ENCODE results near the gene MANEAL. TPM values are rescaled to one million over a fixed set of nuclear protein-coding genes. Genes with fewer than 3 reads are reported as not detected.

Gene MANEAL
- total RNA-seq, 2 donors from 2014 or later = 1.8 TPM

DNA sequence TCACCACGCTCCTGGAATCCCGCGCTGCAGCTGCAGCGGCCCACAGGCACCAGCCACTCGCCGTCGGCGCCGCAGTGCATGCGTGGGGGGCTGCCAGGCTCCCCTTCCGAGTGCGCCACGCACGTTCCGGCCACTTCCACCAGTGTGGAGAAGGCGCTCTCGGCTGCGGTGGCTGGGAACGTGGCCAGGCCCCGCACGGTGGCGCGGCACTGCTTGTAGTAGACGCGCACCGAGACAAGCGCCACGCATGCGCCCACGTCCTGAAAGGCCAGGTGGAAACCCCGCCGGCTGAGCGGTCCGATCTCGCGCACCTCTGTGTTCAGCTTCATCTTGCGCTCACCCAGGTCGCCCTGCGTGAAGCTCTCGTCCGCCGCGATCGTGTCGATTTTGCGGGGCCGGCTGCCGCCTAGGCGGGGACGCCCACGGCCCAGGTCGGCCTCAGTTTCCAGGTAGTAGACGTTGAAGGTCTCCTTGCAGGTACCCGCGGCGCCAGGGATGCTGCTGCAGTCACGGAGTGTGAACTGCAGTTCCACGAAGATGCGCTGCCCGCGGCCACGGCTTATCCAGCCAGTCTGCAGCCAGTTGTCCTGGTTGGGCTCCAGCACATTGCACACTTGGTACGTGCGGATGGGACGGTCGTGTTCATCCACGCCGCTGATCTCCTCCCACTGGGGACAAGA, 32.1 kb upstream of the MANEAL start:
- no peak overlapping the region for H3K27ac ChIP-seq
- no peaks in the 10 kb centered on the region for H3K36me3 ChIP-seq
- H3K4me1 ChIP-seq (ENCODE audit: control insufficient read depth in 1 of 2, low read depth in 2 of 2) = no peaks in the 10 kb centered on the region
- DNase-seq (ENCODE audit: low spot score) = no peak
- H3K27me3 ChIP-seq (replicated peaks; ENCODE audit: insufficient read depth) = peaks cover 4% of the 10 kb centered on the region
- ATAC-seq (ENCODE audit: insufficient number of reproducible peaks, low FRiP score, low read depth) = no peak
- TF ChIP-seq, protein P1, sequence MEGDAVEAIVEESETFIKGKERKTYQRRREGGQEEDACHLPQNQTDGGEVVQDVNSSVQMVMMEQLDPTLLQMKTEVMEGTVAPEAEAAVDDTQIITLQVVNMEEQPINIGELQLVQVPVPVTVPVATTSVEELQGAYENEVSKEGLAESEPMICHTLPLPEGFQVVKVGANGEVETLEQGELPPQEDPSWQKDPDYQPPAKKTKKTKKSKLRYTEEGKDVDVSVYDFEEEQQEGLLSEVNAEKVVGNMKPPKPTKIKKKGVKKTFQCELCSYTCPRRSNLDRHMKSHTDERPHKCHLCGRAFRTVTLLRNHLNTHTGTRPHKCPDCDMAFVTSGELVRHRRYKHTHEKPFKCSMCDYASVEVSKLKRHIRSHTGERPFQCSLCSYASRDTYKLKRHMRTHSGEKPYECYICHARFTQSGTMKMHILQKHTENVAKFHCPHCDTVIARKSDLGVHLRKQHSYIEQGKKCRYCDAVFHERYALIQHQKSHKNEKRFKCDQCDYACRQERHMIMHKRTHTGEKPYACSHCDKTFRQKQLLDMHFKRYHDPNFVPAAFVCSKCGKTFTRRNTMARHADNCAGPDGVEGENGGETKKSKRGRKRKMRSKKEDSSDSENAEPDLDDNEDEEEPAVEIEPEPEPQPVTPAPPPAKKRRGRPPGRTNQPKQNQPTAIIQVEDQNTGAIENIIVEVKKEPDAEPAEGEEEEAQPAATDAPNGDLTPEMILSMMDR (IDR thresholded peaks at IDR 0.05) = no peak
- no peaks in the 10 kb centered on the region for H3K9me3 ChIP-seq
- H3K4me3 ChIP-seq = no peak overlapping the region

DNA sequence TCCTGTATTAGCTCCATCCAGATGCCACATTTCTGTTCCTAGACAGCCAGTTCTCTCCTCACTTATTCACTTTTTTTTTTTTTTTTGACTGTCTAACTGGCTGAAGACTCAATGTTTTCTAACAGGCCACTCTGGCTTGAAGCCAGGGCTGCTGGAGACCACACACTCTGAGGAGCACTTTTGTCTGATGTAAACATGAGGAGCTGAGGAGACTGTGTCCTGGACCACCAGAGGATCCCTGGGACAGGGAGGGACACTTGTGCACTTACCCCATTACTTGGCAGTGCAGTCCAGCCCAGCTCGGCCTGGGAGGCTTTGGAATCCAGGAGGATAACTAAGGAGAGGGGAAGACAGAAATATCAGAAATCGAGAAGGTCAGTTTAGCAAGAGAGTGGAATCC, 31.1 kb upstream of the MANEAL start:
- Histone ChIP-seq H3K27ac (no peak overlapping the region), H3K27me3 (replicated peaks; ENCODE audit: insufficient read depth) (peaks cover 4% of the 10 kb centered on the region), H3K9me3 (no peaks in the 10 kb centered on the region), H3K4me3 (no peak overlapping the region), H3K36me3 (no peaks in the 10 kb centered on the region), H3K4me1 (ENCODE audit: control insufficient read depth in 1 of 2, low read depth in 2 of 2) (no peaks in the 10 kb centered on the region)
- TF ChIP-seq, protein P1 (IDR thresholded peaks at IDR 0.05) = no peak
- no peak for ATAC-seq (ENCODE audit: insufficient number of reproducible peaks, low FRiP score, low read depth)
- no peak for DNase-seq (ENCODE audit: low spot score)

DNA sequence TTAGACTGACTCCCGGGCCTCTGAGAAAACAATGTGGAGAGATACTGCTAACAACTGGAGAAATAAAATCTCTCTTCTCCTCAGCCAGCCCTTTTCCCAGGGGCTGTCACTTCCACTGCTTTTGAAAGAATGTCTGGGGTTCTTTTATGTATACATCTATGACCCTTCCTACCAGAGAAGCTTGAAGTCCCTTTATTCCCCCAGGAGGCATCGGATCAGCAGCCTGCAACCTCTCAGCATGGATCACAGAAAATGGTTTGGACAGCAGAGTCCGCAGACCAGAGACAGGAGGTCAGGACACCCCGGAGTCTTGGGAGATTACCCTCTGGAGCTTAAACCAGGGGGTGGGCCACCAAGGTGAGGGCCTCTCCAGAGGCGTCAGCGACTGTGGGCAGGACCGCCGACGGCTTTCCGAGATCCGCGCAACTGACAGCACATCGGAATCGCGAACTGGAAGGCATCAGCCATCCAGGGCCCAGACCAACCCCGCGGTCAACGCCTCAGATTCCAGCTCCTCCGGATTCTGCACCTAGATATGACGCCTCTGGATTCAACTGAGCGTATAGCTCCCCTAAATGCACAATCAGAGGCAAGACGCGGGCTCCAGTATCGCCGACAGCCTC, 29.7 kb upstream of the MANEAL start:
- Histone ChIP-seq H3K36me3 (no peaks in the 10 kb centered on the region), H3K27ac (no peak overlapping the region), H3K27me3 (replicated peaks; ENCODE audit: insufficient read depth) (peaks cover 4% of the 10 kb centered on the region), H3K9me3 (no peaks in the 10 kb centered on the region), H3K4me1 (ENCODE audit: control insufficient read depth in 1 of 2, low read depth in 2 of 2) (no peaks in the 10 kb centered on the region), H3K4me3 (no peak overlapping the region)
- DNase-seq (ENCODE audit: low spot score) (no peak), ATAC-seq (ENCODE audit: insufficient number of reproducible peaks, low FRiP score, low read depth) (no peak)
- TF ChIP-seq, protein P1 (IDR thresholded peaks at IDR 0.05) = no peak

DNA sequence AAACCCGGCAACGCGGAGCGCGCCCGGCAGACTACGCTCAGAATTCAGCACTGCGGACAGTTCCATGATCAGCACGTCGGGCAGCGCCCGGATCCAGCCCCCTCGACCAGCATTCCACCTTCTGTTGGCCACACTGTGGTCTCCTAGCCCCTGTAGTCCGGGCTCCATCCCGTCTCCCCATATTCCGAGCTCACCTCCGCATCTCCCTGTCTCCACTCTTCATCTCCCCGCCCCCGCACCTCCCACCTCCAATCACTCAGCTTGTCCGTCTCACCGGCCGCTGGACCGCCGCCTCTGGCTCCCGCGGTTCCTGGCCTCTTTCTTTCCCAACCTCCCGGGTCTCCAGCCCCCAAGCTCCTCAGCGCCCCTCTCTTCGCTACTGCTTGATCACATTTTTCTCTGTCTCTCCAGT, 29.2 kb upstream of the MANEAL start:
- Histone ChIP-seq H3K4me1 (ENCODE audit: control insufficient read depth in 1 of 2, low read depth in 2 of 2) (no peaks in the 10 kb centered on the region), H3K27ac (no peak overlapping the region), H3K4me3 (no peak overlapping the region), H3K9me3 (no peaks in the 10 kb centered on the region), H3K36me3 (no peaks in the 10 kb centered on the region), H3K27me3 (replicated peaks; ENCODE audit: insufficient read depth) (peaks cover 4% of the 10 kb centered on the region)
- ATAC-seq (ENCODE audit: insufficient number of reproducible peaks, low FRiP score, low read depth) = no peak
- DNase-seq (ENCODE audit: low spot score) = no peak
- TF ChIP-seq, protein P1 (IDR thresholded peaks at IDR 0.05) = no peak

DNA sequence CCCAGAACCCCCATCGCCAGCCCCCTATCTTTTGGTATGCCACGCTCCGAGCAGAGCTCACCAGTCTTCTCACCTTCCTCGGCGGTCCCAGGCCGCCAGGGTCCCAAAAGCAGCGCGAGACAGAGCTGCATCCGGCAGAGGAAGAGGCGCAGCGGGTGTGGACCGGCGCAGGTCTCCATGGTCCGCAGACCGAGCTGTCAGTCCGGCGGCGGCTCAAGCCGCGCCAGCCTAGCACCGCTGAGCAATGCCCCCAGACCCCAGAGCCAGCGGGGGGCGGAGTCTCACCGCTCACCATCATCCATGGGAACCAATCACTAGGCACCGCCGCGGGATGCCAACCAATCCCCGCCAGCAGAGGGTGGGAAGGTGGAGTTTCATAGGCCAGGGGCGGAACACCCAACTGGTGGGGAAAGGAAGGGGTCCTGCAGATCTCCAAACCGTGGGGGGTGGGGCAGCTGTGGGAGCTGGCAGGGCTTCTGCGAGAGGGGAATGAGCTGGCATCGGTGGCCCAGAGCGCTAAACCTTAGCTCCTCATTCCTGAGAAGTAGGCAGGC, 28.7 kb upstream of the MANEAL start, which contains the start of gene EPHA10:
TSS of gene EPHA10 (minus strand) at position 233 of the 554 bp plus-strand sequence. CDS start at position 179, 54 bp downstream.
- Histone ChIP-seq H3K4me3 (no peak within 1 kb of the TSS), H3K36me3 (no peaks in the 10 kb centered on the region), H3K27ac (no peak within 1 kb of the TSS), H3K4me1 (ENCODE audit: control insufficient read depth in 1 of 2, low read depth in 2 of 2) (no peaks in the 10 kb centered on the region), H3K9me3 (no peaks in the 10 kb centered on the region), H3K27me3 (replicated peaks; ENCODE audit: insufficient read depth) (peaks cover 4% of the 10 kb centered on the region)
- TF ChIP-seq, protein P1 (IDR thresholded peaks at IDR 0.05) = no peak
- DNase-seq (ENCODE audit: low spot score) = no peak
- no peak for ATAC-seq (ENCODE audit: insufficient number of reproducible peaks, low FRiP score, low read depth)
